GM12878 (cell line): ENCODE measurements around the gene LRRC63. TPM values are rescaled to one million over a fixed set of nuclear protein-coding genes. Genes with fewer than 3 reads are reported as not detected.
A peak's percentile ranks its signal among the peaks of the same experiment; 100 is the strongest.

Experiments used
- ATAC-seq: fragments of 200-7000 bp; cut with Tn5 transposase; 3 replicates; pipeline ENCODE4 v1.9.1; 2020; ENCODE audit warnings: mild to moderate bottlenecking, moderate library complexity
- Bru-seq: library from RNA; stranded (reverse); fragments of 400-500 nt; gene quantifications from one replicate; lab custom pipeline; 2021; lab: Mats Ljungman, UMichigan
- BruChase-seq, 2 experiments: library from RNA; stranded (reverse); fragments of 400-500 nt; gene quantifications; one replicate each; lab custom pipeline; 2021; lab: Mats Ljungman, UMichigan
- BruUV-seq: library from RNA; stranded (reverse); fragments of 400-500 nt; replicated peaks from 2 replicates; lab custom pipeline; 2021; lab: Mats Ljungman, UMichigan
- CTCF ChIA-PET: fragments of 300-600 bp; sonication (Branson Sonifier 250); formaldehyde crosslinking; extraction: SDS; loops from one replicate; lab custom pipeline; 2021; ENCODE audit warnings: inconsistent platforms; lab: Yijun Ruan, JAX
- POLR2A ChIA-PET: fragments of 350-600 bp; formaldehyde crosslinking; extraction: SDS; loops from one replicate; lab custom pipeline; 2021; ENCODE audit warnings: inconsistent platforms; lab: Charles Lee
- RAD21 ChIA-PET: fragments of 300-600 bp; sonication (Branson Sonifier 250); formaldehyde crosslinking; loops from one replicate; lab custom pipeline; 2023; ENCODE audit warnings: antibody characterized with exemption; ENCODE audit not compliant: unreplicated experiment; lab: Charles Lee
- SMC1A ChIA-PET: fragments of 300-600 bp; sonication (Branson Sonifier 250); formaldehyde crosslinking; loops from one replicate; lab custom pipeline; 2023; ENCODE audit not compliant: unreplicated experiment, uncharacterized antibody; lab: Charles Lee
- DNase-seq: peaks from one replicate; pipeline ENCODE4 v3.0.0-alpha.2; 2011; ENCODE audit warnings: low read depth, low spot score
- FAIRE-seq: peaks from 3 replicates; lab custom pipeline; 2011; peaks lifted over from hg19 to GRCh38; lab: Jason Lieb, UNC
- H2AFZ ChIP-seq: 2 replicates; pipeline ENCODE4 v1.6.0; 2011; ENCODE audit warnings: low read depth, low read length, control low read depth; ENCODE audit not compliant: control insufficient read depth
- H3K27ac ChIP-seq: 2 replicates; pipeline ENCODE4 v1.5.1; 2011; ENCODE audit warnings: control low read depth; ENCODE audit not compliant: control insufficient read depth, insufficient read depth
- H3K27me3 ChIP-seq, 2 experiments: replicated peaks in 1 of 2; 2 replicates each; pipeline versions ENCODE4 v1.6.0 to v1.6.1; 2011; ENCODE audit warnings: low read length in 1 of 2; ENCODE audit not compliant: control insufficient read depth in 2 of 2, insufficient read depth in 2 of 2
- H3K36me3 ChIP-seq, 2 experiments: 2 replicates each; pipeline ENCODE4 v1.5.1; 2011; ENCODE audit warnings: low read length in 1 of 2; ENCODE audit not compliant: control insufficient read depth in 2 of 2, insufficient read depth in 2 of 2
- H3K4me1 ChIP-seq: 2 replicates; pipeline ENCODE4 v1.6.1; 2011; ENCODE audit warnings: mild to moderate bottlenecking, low read length, moderate library complexity, mixed read lengths; ENCODE audit not compliant: control insufficient read depth, insufficient read depth
- H3K4me2 ChIP-seq: 2 replicates; pipeline ENCODE4 v1.6.0; 2011; ENCODE audit warnings: control low read depth; ENCODE audit not compliant: control insufficient read depth, insufficient read depth
- H3K4me3 ChIP-seq: fragments of 200-600 bp; sonication (generic); 2 replicates; pipeline ENCODE4 v1.5.1; 2016
- H3K79me2 ChIP-seq: 2 replicates; pipeline ENCODE4 v1.6.0; 2011; ENCODE audit warnings: low read length; ENCODE audit not compliant: control insufficient read depth, insufficient read depth
- H3K9ac ChIP-seq: 2 replicates; pipeline ENCODE4 v1.8.0; 2011; ENCODE audit warnings: low read length, control low read depth, mixed read lengths; ENCODE audit not compliant: control insufficient read depth, insufficient read depth
- H3K9me3 ChIP-seq: replicated peaks from 3 replicates; pipeline ENCODE4 v1.5.1; 2011; ENCODE audit warnings: mild to moderate bottlenecking, low read length; ENCODE audit not compliant: control insufficient read depth, insufficient read depth
- H4K20me1 ChIP-seq: 2 replicates; pipeline ENCODE4 v1.6.0; 2011; ENCODE audit not compliant: control insufficient read depth, insufficient read depth
- EGR1 ChIP-seq, 2 experiments: IDR thresholded peaks; 1 replicate in 1 of 2; 2 replicates in 1 of 2; pipeline ENCODE4 v1.6.1; 2011 to 2012; ENCODE audit warnings: low read depth in 2 of 2, low read length in 2 of 2, borderline replicate concordance in 1 of 2, mild to moderate bottlenecking in 1 of 2, moderate library complexity in 1 of 2
- IKZF1 ChIP-seq: fragments of 450-650 bp; conservative IDR thresholded peaks from 2 replicates; pipeline ENCODE4 v1.6.1; 2017; ENCODE audit warnings: antibody characterized with exemption, mild to moderate bottlenecking
- KLF5 ChIP-seq: fragments of 450-650 bp; IDR thresholded peaks from 2 replicates; pipeline ENCODE4 v1.6.1; 2014; ENCODE audit warnings: mild to moderate bottlenecking; ENCODE audit not compliant: partially characterized antibody
- LARP7 ChIP-seq: fragments of 450-650 bp; IDR thresholded peaks from 2 replicates; pipeline ENCODE4 v1.6.1; 2017; ENCODE audit warnings: mild to moderate bottlenecking
- MEF2A ChIP-seq: IDR thresholded peaks from 2 replicates; pipeline ENCODE4 v1.6.1; 2011; ENCODE audit warnings: low read depth, mild to moderate bottlenecking, low read length, moderate library complexity; ENCODE audit not compliant: insufficient read depth
- MXI1 ChIP-seq: fragments of 150-350 bp; IDR thresholded peaks from 2 replicates; pipeline ENCODE4 v1.6.1; 2011; ENCODE audit warnings: low read depth, mild to moderate bottlenecking, inconsistent platforms, low read length, improper control_type of control experiment
- PAX5 ChIP-seq: IDR thresholded peaks from 2 replicates; pipeline ENCODE4 v1.6.1; 2011; ENCODE audit warnings: low read depth, low read length, borderline replicate concordance
- POLR2A ChIP-seq: IDR thresholded peaks from 2 replicates; pipeline ENCODE4 v1.6.1; 2011; ENCODE audit warnings: low read depth, mild to moderate bottlenecking, low read length
- RCOR1 ChIP-seq: conservative IDR thresholded peaks from 2 replicates; pipeline ENCODE4 v1.6.1; 2012; ENCODE audit warnings: low read depth, low read length, improper control_type of control experiment
- SREBF1 ChIP-seq: IDR thresholded peaks from 2 replicates; pipeline ENCODE4 v1.6.1; 2012; ENCODE audit warnings: mild to moderate bottlenecking, low read length
- WGBS: methylation state at CpG from one replicate; pipeline ENCODE4 v1.1.6; 2016; ENCODE audit warnings: low lambda C conversion rate; ENCODE audit not compliant: insufficient replicate concordance, insufficient coverage; ENCODE audit errors: missing lambda C conversion rate; 5-methylcytosine and 5-hydroxymethylcytosine counted together
- in situ Hi-C: fragments of 300-500 bp; cut with MboI; formaldehyde crosslinking; loops from 9 replicates; pipeline ENCODE4 v1.14.3; 2018; ENCODE audit warnings: mixed read lengths
- intact Hi-C: fragments of 100-400 bp; cut with micrococcal nuclease; formaldehyde crosslinking; loops from one replicate; pipeline ENCODE4 v1.14.2; 2022; ENCODE audit not compliant: unreplicated experiment
- long read RNA-seq, 2 experiments: library from polyadenylated mRNA; unstranded; transcript quantifications; one replicate each; pipeline ENCODE4 v2.0.0, GENCODE V29; 2019 to 2020
- polyA minus RNA-seq, 3 experiments: library from RNA; depleted of rRNA, polyadenylated mRNA; stranded (reverse); fragments of >200 nt; gene quantifications; 2 replicates each; pipeline ENCODE4 v1.2.3, GENCODE V29; 2011
- polyA plus RNA-seq, 11 experiments: library from polyadenylated mRNA; depleted of rRNA in 4 of 11; unstranded in 6 of 11; stranded (reverse) in 5 of 11; fragments of >200 nt; fragmentation: Nextera tagmentation in 4 of 11; fragmentation: Illumina TruSeq in 1 of 11; extraction: Ambion mirVana in 4 of 11; extraction: Trizol in 1 of 11; gene quantifications; 1 replicate in 1 of 11; 2 replicates in 10 of 11; pipeline versions ENCODE4 v1.2.1 to v1.2.3, GENCODE V29; 2011 to 2016; ENCODE audit warnings: inconsistent platforms in 2 of 11, missing spikeins in 2 of 11, low read depth in 1 of 11
- total RNA-seq, 4 experiments: library from RNA; depleted of rRNA in 3 of 4; stranded (reverse); fragments of >200 nt in 3 of 4; fragmentation: Illumina TruSeq in 1 of 4; extraction: Trizol in 1 of 4; gene quantifications; 2 replicates each; pipeline versions ENCODE4 v1.2.1 to v1.2.3, GENCODE V29; 2013 to 2021
- TF ChIP-seq, protein P1 (sequence below): fragments of 450-650 bp; IDR thresholded peaks from 2 replicates; pipeline ENCODE4 v1.6.1; 2017; ENCODE audit warnings: low read depth, mild to moderate bottlenecking, moderate library complexity
- TF ChIP-seq, protein P2 (sequence below): fragments of 450-650 bp; IDR thresholded peaks from 2 replicates; pipeline ENCODE4 v1.6.1; 2017; ENCODE audit warnings: antibody characterized with exemption, mild to moderate bottlenecking, moderate library complexity

LRRC63 gene, protein sequence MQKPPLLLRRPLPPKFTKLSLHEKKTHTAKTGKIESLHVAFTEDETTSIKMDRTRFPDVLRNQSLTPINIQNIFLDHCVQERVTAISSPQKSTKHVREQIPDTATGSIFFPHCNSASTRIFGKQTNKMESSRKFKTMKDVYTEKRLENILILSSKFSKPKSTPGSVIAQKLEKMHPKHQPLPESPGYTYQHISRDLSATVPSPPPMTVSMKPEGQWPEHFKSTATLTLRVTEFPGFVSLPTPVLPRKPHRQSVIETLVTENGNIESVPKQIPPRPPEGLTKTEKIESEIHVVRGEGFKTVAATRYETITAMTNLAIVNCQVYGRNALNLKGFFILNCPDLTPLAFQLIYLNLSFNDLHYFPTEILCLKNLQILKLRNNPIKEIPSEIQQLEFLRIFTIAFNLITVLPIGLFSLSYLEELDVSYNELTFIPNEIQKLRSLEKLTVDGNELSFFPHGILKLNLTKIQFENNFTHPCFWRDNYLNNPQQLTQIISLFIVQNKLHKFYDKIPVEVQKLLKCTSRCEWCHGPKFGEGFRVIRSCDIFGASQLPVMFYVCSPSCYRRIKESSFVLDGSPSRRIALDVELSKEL
- 1.0 and 1.9 TPM in 2 replicates for total RNA-seq (2013; cell fraction: nucleolus; rRNA removed)
- total RNA-seq (2014; rRNA removed) (0.34 and 1.0 TPM in 2 replicates), total RNA-seq (2014; rRNA removed; fragmentation: Illumina TruSeq; extraction: Trizol) (0.98 and 1.2 TPM in 2 replicates), total RNA-seq (2021) (0.51 and 0.56 TPM in 2 replicates), polyA plus RNA-seq (2011; rRNA removed) (0.04 TPM in 1 of 2 replicates, not detected in the other), polyA plus RNA-seq (2014; fragmentation: Illumina TruSeq; extraction: Trizol) (0.88 and 1.3 TPM in 2 replicates), polyA plus RNA-seq (2014; fragmentation: Nextera tagmentation; extraction: Ambion mirVana) (under 1 TPM; 0.40 to 0.76 TPM), polyA plus RNA-seq (2014; rRNA removed) (0.61 and 0.78 TPM in 2 replicates), polyA plus RNA-seq (2016; fragmentation: Nextera tagmentation; extraction: Ambion mirVana) (under 1 TPM; 0.56 to 0.92 TPM), polyA minus RNA-seq (2011; rRNA and poly(A)+ RNA removed) (not detected in 2 replicates), Bru-seq, nascent RNA (percentile 23 among the genes with signal in this experiment), BruChase-seq, experiment 1, labeled RNA remaining after a 6-hour chase (percentile 21 among the genes with signal in this experiment), BruChase-seq, experiment 2, labeled RNA remaining after a 2-hour chase (percentile 21 among the genes with signal in this experiment)
- polyA plus RNA-seq (2011; ENCODE audit: low read depth): not detected
- polyA plus RNA-seq (2011; cell fraction: cytosol; rRNA removed): not detected in 2 replicates
- not detected in 2 replicates for polyA plus RNA-seq (2011; cell fraction: nucleus; rRNA removed)
- 0.14 and 0.17 TPM in 2 replicates for polyA plus RNA-seq (2012)
- not detected in 2 replicates for polyA minus RNA-seq (2011; cell fraction: cytosol; rRNA and poly(A)+ RNA removed)
- polyA minus RNA-seq (2011; cell fraction: nucleus; rRNA and poly(A)+ RNA removed): not detected in 2 replicates
- long read RNA-seq, experiment 1: 0 reads
- long read RNA-seq, experiment 2, partial matches to known transcripts: 0 of 1 reads
- long read RNA-seq, experiment 2, other reads (novel, unspliced or antisense): 1 of 1 reads

DNA sequence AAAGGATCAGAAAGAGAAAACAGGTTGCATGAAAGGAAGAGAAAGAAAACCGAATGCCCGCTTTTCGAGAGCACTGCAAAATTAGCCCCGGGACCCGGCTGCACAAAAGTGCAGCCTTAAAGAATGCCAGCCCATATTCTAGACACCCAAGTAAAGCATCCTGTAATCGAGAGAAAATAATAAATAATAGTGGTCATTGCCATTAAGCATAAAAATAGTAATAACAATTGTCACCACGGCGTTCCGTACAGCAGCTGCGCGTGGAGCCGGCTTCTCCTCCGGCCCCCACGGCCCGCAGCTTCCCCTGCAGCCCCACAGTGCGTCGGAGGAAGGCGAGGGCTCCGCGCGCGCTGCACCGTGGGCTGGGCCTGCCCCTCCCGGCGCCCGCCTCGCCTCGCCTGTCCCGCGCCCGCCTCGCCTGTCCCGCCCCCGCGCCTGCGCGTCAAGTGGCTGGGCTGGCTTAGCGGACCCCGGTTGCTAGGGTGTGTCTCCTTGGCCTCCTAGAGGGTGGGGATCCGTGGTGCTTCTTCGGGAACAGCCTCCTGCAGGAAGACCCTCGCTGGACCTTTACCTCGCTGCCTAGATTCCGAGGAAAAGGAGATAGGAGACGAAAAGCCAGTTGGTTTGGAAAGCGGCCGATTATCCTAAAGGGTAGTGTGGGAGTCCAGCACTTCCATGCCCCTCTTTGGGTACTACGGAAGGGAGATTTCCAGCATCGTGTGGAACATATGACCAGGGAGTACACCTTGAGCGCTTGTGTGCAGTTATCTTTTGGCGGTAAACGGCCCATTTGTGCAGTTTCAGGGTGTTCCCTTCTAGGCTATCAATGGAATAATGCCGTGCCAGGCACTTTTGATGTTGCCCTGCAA lies at the start of gene LRRC63:
Gene LRRC63, plus strand, starts transcription at position 446 of the 869 bp plus-strand sequence. CDS start 1,107 bp downstream, outside the sequence.
- Histone ChIP-seq H3K4me2 (peak within 1 kb of the TSS; percentile 100), H3K4me3 (peak within 1 kb of the TSS; percentile 72), H3K27me3 (no peaks in the 10 kb centered on the region), H2AFZ (peak within 1 kb of the TSS; percentile 99), H3K4me1 (peaks cover 4% of the 10 kb centered on the region; the same call in 1 of the 2 replicates), H3K36me3 (no peaks in the 10 kb centered on the region), H3K9me3 (no peaks in the 10 kb centered on the region; the same call in 1 of the 3 replicates), H3K79me2 (no peaks in the 10 kb centered on the region), H3K27ac (no peak within 1 kb of the TSS), H3K9ac (peak within 1 kb of the TSS; percentile 72), H4K20me1 (no peaks in the 10 kb centered on the region)
- under 1% methylated on average over 53 of the region's 53 CpGs for WGBS
- RAD21 ChIA-PET: no interaction called here
- SMC1A ChIA-PET: interaction anchor here (0.8 to 1.4 kb wide), 2 partner anchors 17 to 67 kb away, joined by 3 read pairs; no protein-coding TSS in a partner anchor
- POLR2A ChIA-PET: interaction anchor here (1.3 kb wide), 1 partner anchor 12 kb away, joined by 3 read pairs; no protein-coding TSS in a partner anchor
- no peak for DNase-seq
- in situ Hi-C loops (no loop called here), intact Hi-C loops (no loop called here)
- ATAC-seq: peak; percentile 98
- no TSS peak for BruUV-seq
- CTCF ChIA-PET: interaction anchor here (1.5 kb wide), 1 partner anchor 12 kb away, joined by 4 read pairs; no protein-coding TSS in a partner anchor
- FAIRE-seq: peak; percentile 18
- TF ChIP-seq EGR1 (IDR thresholded peaks at IDR 0.05; ENCODE audit: borderline replicate concordance in 1 of 2, low read depth in 2 of 2, low read length in 2 of 2): peak in 1 of 2 experiments; percentile 91; a peak in 2 of 3 replicates
- no peak for TF ChIP-seq RCOR1
- TF ChIP-seq KLF5: no peak
- TF ChIP-seq, protein P1, sequence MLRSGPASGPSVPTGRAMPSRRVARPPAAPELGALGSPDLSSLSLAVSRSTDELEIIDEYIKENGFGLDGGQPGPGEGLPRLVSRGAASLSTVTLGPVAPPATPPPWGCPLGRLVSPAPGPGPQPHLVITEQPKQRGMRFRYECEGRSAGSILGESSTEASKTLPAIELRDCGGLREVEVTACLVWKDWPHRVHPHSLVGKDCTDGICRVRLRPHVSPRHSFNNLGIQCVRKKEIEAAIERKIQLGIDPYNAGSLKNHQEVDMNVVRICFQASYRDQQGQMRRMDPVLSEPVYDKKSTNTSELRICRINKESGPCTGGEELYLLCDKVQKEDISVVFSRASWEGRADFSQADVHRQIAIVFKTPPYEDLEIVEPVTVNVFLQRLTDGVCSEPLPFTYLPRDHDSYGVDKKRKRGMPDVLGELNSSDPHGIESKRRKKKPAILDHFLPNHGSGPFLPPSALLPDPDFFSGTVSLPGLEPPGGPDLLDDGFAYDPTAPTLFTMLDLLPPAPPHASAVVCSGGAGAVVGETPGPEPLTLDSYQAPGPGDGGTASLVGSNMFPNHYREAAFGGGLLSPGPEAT: no peak
- TF ChIP-seq IKZF1: peak; percentile 50
- 0 out of 2 replicates have a peak, but pooled peaks have one; percentile 13 for TF ChIP-seq PAX5
- TF ChIP-seq, protein P2, sequence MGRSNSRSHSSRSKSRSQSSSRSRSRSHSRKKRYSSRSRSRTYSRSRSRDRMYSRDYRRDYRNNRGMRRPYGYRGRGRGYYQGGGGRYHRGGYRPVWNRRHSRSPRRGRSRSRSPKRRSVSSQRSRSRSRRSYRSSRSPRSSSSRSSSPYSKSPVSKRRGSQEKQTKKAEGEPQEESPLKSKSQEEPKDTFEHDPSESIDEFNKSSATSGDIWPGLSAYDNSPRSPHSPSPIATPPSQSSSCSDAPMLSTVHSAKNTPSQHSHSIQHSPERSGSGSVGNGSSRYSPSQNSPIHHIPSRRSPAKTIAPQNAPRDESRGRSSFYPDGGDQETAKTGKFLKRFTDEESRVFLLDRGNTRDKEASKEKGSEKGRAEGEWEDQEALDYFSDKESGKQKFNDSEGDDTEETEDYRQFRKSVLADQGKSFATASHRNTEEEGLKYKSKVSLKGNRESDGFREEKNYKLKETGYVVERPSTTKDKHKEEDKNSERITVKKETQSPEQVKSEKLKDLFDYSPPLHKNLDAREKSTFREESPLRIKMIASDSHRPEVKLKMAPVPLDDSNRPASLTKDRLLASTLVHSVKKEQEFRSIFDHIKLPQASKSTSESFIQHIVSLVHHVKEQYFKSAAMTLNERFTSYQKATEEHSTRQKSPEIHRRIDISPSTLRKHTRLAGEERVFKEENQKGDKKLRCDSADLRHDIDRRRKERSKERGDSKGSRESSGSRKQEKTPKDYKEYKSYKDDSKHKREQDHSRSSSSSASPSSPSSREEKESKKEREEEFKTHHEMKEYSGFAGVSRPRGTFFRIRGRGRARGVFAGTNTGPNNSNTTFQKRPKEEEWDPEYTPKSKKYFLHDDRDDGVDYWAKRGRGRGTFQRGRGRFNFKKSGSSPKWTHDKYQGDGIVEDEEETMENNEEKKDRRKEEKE: no peak
- no peak for TF ChIP-seq MEF2A
- no peak for TF ChIP-seq SREBF1
- 0 out of 2 replicates have a peak, but pooled peaks have one; percentile 20 for TF ChIP-seq MXI1
- no peak for TF ChIP-seq LARP7
- peak; percentile 64; the same call in 1 of the 2 replicates for TF ChIP-seq POLR2A
